Stimulated activated CD8-positive, alpha-beta memory T cell treated with anti-CD3 and anti-CD28 coated beads, Interleukin-2, amount 100 ng/mL, for 48 hours (primary cell): ENCODE data around the gene BORCS5.
"Not testable (repeated sequence)": the region's sequence is repeated elsewhere in the genome, so short reads cannot be mapped to it uniquely, and the experiment has no call there.

Source experiments
- DNase-seq, 2 donors: peaks; one replicate each; pipeline ENCODE4 v3.0.0-alpha.2; 2020; ENCODE audit warnings: low read depth in 2 of 2

Gene BORCS5

GRCh38 chr12:12488296-12488695 lies 131.4 kb downstream of the BORCS5 start:
- DNase-seq, result no peak

DNA sequence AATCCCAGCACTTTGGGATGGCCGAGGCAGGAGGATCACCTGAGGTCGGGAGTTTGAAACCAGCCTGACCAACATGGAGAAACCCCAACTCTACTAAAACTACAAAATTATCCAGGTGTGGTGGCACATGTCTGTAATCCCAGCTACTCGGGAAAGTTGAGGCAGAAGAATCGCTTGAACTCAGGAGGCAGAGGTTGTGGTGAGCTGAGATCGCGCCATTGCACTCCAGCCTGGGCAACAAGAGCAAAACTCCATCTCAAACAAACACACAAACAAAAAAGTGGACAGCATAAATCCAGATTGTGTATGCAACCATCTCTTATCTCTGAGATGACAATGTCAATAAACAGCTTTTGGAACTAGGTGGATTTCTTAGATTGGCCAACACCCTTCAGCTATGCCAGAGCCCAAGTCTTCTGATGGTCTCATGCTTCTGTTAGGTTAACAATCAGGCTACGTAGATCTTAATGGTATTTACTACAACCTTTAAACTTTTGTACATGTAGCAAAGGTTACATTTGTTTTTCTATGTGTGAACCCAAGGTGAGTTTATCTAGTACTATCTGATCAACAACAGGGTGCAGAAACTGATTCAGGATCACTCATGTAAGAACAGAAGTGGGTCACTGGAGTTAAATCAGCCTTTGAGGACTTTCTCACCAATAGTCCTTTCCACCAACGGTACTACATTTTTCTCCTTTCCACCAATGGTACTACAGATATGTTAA lies 132.1 kb downstream of the BORCS5 start:
- no peak for DNase-seq

- DNase-seq, result no peak
Observed at GRCh38 chr12:12491606-12492005, 134.7 kb downstream of the BORCS5 start.

- DNase-seq, result no peak
Observed at GRCh38 chr12:12492547-12492946, 135.7 kb downstream of the BORCS5 start.

- no peak for DNase-seq
Observed at GRCh38 chr12:12495536-12495935, 138.7 kb downstream of the BORCS5 start.

GRCh38 chr12:12498210-12498609 lies 141.3 kb downstream of the BORCS5 start:
- DNase-seq, result no peak

- no peak for DNase-seq
Observed at GRCh38 chr12:12499909-12500604, 143.2 kb downstream of the BORCS5 start.

- DNase-seq, result no peak
Observed at GRCh38 chr12:12501121-12501520, 144.2 kb downstream of the BORCS5 start.

DNA sequence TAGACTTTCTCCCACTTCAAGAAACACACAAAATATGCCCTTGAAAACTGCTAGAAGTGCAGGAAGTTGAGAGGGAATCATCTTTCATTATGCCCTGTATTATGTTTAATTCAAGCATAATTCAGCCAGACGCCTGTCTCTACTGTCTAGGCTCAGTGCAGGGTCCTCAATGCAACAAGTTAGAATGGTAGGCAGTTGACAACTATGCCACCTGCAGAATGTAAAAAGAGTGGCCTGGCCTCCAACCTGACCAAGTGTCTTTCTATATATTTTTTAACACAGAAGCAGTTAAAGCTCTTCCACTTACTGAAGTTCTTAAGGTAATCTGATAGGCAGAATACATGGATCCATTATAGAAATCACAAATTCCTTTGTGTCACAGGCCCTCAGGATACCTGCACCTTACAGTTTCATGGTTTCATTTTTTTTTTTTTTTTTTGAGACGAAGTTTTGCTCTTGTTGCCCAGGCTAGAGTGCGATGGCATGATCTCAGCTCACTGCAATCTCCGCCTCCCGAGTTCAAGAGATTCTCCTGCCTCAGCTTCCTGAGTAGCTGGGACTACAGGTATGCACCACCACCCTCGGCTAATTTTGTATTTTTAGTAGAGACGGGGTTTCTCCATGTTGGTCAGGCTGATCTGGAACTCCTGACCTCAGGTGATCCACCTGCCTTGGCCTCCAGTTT lies 145.4 kb downstream of the BORCS5 start:
- not testable (repeated sequence) for DNase-seq

DNA sequence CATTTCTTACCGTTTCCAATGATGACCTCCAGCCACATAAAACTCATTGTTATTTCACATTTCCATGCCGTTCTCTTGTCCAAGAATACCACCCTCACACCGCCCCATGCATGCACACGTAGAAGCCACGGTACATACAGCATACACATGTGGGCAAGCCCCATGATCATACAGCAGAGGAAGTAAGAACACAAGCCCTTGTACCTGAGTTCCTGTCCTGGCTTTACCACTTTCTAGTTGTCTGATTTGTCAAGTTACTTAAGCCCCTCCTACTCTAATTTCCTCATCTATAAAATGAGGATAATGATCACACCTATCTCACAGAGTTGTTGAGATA lies 145.9 kb downstream of the BORCS5 start:
- no peak for DNase-seq

DNA sequence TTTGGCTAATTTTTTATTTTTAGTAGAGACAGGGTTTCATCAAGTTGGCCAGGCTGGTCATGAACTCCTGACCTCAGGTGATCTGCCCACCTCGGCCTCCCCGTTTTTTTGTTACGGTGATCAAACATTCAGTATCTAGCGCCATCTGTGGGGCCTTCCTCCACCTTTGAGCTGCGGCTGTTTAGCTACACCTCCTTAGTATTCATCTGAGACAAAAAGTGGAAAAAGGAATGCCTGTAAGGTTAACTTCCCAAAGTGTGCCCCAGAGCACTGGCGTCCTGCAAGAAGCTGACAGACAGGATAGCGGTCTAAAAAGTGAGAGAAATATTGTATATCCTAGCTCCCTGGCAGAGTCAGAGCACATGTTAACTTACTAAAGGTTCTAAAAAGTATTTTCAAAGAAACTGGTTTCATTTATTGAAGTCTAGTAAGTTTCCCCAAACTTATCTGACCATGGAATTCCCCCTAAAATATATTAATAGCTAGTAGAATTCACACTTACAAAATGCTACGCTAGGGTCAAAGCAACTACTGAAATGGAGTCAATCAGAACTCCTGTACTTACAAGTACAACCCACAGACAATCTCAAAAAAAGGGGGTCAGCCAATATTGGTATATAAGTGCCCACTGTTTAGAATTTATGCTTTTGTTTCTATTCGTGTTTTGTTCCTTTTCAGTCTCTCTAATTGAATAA lies 146.7 kb downstream of the BORCS5 start:
- no peak for DNase-seq

DNA sequence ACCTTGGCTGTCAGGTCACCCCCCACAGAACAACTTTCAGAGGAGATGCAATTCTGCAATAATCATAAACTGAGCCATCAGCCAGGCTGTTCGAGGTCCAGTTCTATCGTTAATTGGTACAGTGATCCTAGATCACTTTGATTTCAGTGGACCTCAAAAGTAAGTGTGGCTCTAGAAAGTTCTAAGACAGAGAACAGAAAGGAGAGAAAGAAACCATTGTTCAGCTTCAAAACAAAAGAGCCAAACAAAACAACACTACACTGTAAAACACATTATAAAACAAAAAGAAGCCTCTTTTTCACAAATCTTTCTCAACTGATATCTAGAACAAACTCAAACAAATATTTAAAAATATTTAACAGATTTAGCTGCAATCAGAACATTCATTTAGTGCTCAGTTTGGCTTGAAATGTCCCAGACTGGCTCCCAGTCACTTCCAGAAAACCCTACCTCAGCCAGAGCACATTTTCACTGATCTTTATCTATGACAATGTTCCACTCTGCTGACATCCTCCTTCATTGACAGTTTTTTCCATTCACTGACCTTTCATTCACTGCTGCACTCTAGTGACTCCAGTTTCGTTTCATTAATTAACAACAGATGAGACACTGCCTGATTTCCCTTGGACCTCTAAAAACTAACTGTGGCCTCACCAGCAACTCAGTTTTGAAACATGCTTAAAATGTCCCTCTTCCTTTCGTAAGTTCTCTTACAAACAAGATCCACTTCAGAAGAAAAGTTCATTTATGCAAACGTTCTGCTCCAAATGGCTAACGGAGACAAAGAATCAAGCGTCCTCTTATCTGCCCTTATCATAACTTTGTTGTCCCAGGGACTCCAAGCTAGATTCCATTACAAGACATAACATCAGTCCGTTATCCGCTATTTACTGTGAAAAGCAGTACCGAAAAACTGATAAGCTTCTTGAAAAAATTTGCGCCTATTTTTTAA lies 148.9 kb downstream of the BORCS5 start:
- no peak for DNase-seq

GRCh38 chr12:12506496-12506890 lies 149.6 kb downstream of the BORCS5 start:
- DNase-seq, result no peak

DNA sequence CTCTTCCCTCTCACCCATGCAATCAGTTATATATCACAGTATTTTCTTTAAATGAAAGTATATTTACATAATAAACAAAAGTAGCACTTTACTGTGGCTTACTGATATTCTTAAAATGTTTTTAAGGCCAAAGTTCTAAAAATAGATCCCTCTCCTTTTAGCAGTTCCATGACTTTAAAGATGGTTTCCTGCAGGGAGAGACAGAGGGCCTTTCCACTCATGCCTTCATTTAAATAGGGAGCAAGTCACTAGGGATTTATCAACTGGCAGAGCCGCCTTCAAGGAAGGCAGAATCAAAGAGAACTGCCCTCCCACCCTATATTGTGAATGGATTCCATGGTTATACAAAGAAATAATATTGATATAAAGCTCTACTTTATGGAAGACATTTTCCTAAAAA lies 150.2 kb downstream of the BORCS5 start:
- DNase-seq, result no peak

DNA sequence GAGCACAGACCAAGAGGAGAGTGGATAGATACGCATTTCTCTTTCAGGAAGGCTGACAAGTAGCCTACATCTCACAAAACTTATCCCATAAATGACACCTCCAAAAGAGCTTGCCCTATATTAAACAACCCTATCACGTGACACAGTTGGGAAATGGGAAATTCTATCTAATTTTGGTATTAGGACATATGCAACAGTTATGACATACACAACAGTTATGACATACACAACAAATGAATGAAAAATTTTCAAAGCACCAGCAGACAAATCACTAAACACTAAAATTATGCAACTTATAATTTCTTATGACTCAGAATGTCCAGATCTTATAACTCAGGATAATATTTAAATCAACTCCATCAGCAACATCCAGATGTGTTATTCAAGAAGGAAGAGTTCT lies 151.7 kb downstream of the BORCS5 start:
- DNase-seq, result no peak

- no peak for DNase-seq
Observed at GRCh38 chr12:12510141-12510540, 153.3 kb downstream of the BORCS5 start.

DNA sequence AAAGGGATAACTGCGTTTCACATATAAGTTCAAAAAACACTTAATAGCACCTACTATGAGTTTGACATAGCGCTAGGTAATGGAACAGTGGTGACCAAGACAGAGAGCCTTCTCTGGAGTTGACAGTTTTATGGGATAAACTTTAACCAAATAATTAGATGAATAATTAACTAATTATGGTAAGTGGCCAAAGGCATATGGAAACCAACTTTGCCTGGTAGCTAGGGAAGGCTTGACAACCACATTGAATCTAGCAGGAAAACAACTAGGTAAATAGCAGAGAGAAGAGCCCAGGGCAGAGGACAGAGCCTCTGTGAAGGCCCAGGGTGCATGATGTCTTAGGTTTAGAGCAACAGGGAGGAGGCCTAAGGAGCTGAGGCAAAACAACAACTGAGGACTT lies 153.7 kb downstream of the BORCS5 start:
- DNase-seq, result no peak

- DNase-seq, result no peak
Observed at GRCh38 chr12:12511021-12511783, 154.3 kb downstream of the BORCS5 start.

GRCh38 chr12:12511895-12512711 lies 155.2 kb downstream of the BORCS5 start:
- DNase-seq, result peak in 1 of 2 donors; percentile 33
